Pericardium fibroblast (primary cell): ENCODE results near the gene PLEK. TPM values are rescaled to one million over a fixed set of nuclear protein-coding genes. Genes with fewer than 3 reads are reported as not detected.

Experiments
- total RNA-seq: library from RNA; depleted of rRNA; stranded (reverse); fragments of >200 nt; gene quantifications from 2 replicates; pipeline ENCODE4 v1.2.3, GENCODE V29; 2015

The PLEK gene
- not detected in 2 replicates for total RNA-seq

GRCh38 chr2:68365087-68365486, at the start of gene PLEK:
Gene PLEK, plus strand, starts transcription at chr2:68365282. Its CDS starts 70 bp downstream, at chr2:68365352.

GRCh38 chr2:68319398-68320117, 45.5 kb upstream of the PLEK start, which contains the start of gene CNRIP1:
Gene CNRIP1, minus strand, starts transcription at chr2:68319949. Its CDS starts 549 bp downstream, at chr2:68319400.

Other genes starting within 250 kb of the PLEK start
- 7.3 and 19.0 TPM in 2 replicates for gene PNO1, start 207.4 kb upstream of the PLEK start, total RNA-seq
- gene PPP3R1, start 112.8 kb upstream of the PLEK start, total RNA-seq: 16.9 and 18.5 TPM in 2 replicates
- 26.6 and 30.1 TPM in 2 replicates for gene CNRIP1, start 45.3 kb upstream of the PLEK start, total RNA-seq
- gene FBXO48, start 102.0 kb downstream of the PLEK start, total RNA-seq: 0.12 and 0.43 TPM in 2 replicates
- 3.0 and 4.3 TPM in 2 replicates for gene APLF, start 102.3 kb downstream of the PLEK start, total RNA-seq